ENCODE results near the gene ASB10.

- TF ChIP-seq CTCF (IDR thresholded peaks at IDR 0.05; ENCODE audit: control extremely low read depth in 1 of 3, insufficient read depth in 1 of 3, low read depth in 1 of 3, low read length in 3 of 3) (no peak), BACH1 (IDR thresholded peaks at IDR 0.05; ENCODE audit: low read length) (no peak), KDM5A (IDR thresholded peaks at IDR 0.05; ENCODE audit: low read length) (no peak), EZH2 (IDR thresholded peaks at IDR 0.05; ENCODE audit: low read depth, low read length, severe bottlenecking) (no peak), POLR2A (IDR thresholded peaks at IDR 0.05; ENCODE audit: control extremely low read depth in 1 of 2, low read depth in 2 of 2, low read length in 2 of 2) (no peak), SP2 (IDR thresholded peaks at IDR 0.05; ENCODE audit: low read length) (no peak), SIX5 (IDR thresholded peaks at IDR 0.05; ENCODE audit: low read depth, low read length) (no peak), TAF1 (IDR thresholded peaks at IDR 0.05; ENCODE audit: low read depth, low read length) (no peak)
Measured at GRCh38 chr7:151139791-151140190, 47.3 kb downstream of the ASB10 start.
